AG04450 (cell line): ENCODE results near the gene CASK. TPM values are rescaled to one million over a fixed set of nuclear protein-coding genes. Genes with fewer than 3 reads are reported as not detected.

Source experiments
- CTCF ChIA-PET: fragments of 300-600, 350-600 bp; formaldehyde crosslinking; extraction: SDS; loops from one replicate; lab custom pipeline; 2022; ENCODE audit warnings: antibody characterized with exemption, inconsistent platforms; lab: Charles Lee
- POLR2A ChIA-PET: fragments of 350-600 bp; formaldehyde crosslinking; extraction: SDS; loops from one replicate; lab custom pipeline; 2021; ENCODE audit warnings: antibody characterized with exemption, inconsistent platforms; lab: Yijun Ruan, JAX
- DNase-seq: peaks from one replicate; pipeline ENCODE4 v3.0.0-alpha.2; 2011; ENCODE audit warnings: low read depth, low spot score
- H3K27ac ChIP-seq: one replicate; pipeline ENCODE4 v1.5.1; 2012; ENCODE audit warnings: low read depth, low read length, control low read depth
- H3K27me3 ChIP-seq: one replicate; pipeline ENCODE4 v1.6.0; 2012; ENCODE audit warnings: low read length; ENCODE audit not compliant: control insufficient read depth, insufficient read depth
- H3K4me3 ChIP-seq: 2 replicates; pipeline ENCODE4 v1.5.1; 2011; ENCODE audit warnings: mild to moderate bottlenecking, low read depth, low read length, control low read depth
- H3K9me3 ChIP-seq: 2 replicates; pipeline ENCODE4 v1.5.1; 2012; ENCODE audit warnings: low read length; ENCODE audit not compliant: control insufficient read depth, insufficient read depth
- CTCF ChIP-seq: IDR thresholded peaks from 2 replicates; pipeline ENCODE4 v1.5.1; 2011; ENCODE audit warnings: low read depth, low read length, control low read depth, inconsistent platforms
- polyA plus RNA-seq: library from polyadenylated mRNA; depleted of rRNA; stranded (reverse); fragments of >200 nt; gene quantifications from 2 replicates; pipeline ENCODE4 v1.2.3, GENCODE V29; 2011

Gene CASK
- polyA plus RNA-seq, 1 experiment, result 30.0 TPM

GRCh38 chrX:41548411-41548810, 374.9 kb downstream of the CASK start:
- CTCF ChIA-PET, result no interaction called here
- TF ChIP-seq CTCF, result no peak
- H3K4me3 ChIP-seq, result no peak overlapping the region

GRCh38 chrX:41543668-41544067, 379.7 kb downstream of the CASK start:
- no peaks in the 10 kb centered on the region for H3K9me3 ChIP-seq

More at GRCh38 chrX:41548411-41548810, 374.9 kb downstream of the CASK start:
- Histone ChIP-seq H3K27ac (no peak overlapping the region), H3K9me3 (no peaks in the 10 kb centered on the region), H3K27me3 (no peaks in the 10 kb centered on the region)
- POLR2A ChIA-PET, result no interaction called here
- DNase-seq, result no peak

DNA sequence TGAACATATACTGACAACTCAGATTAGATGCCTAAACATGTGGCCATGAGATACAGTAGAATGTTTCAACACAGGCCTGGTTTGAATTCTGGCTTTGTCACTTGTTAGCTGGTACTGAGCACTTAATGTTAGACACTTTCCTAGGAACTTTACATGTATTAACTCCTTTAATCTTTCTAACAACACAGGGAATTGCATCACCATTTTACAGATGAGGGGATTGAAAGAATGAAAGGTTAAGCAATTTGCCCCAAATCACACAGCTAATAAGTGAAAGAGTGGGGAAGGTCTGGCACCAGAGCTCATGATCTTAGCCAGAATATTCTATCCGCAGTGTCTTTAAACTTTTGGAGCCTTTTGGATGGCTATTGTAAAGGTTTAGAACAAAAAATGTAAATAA, 380.3 kb downstream of the CASK start:
- CTCF ChIA-PET, result no interaction called here
- DNase-seq, result no peak
- H3K9me3 ChIP-seq, result no peaks in the 10 kb centered on the region

More at GRCh38 chrX:41543668-41544067, 379.7 kb downstream of the CASK start:
- no peak for TF ChIP-seq CTCF
- no peak overlapping the region for H3K4me3 ChIP-seq
- H3K27ac ChIP-seq, result no peak overlapping the region
- no peak for DNase-seq
- H3K27me3 ChIP-seq, result no peaks in the 10 kb centered on the region
- ChIA-PET CTCF (no interaction called here), POLR2A (no interaction called here)

DNA sequence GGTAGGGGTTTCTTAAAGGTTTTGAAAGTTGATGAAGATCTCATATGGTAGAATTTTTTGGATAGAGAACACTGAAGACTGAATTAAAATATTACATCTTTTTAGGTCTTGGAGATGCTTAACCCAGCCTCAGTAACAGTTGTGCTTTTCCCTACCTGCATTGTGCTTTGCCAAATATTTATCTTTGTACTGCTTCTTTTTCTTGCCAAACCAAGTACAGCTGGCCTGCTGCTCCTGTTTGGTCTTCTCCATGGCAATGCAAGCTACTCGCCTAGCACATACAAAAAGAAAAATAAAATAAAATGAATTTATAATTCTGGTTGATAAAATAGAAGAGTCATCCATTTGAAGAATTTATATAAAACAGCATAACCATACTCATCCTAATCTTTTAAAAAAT, 380.8 kb downstream of the CASK start:
- no peaks in the 10 kb centered on the region for H3K27me3 ChIP-seq
- ChIA-PET CTCF (no interaction called here), POLR2A (no interaction called here)

More for the DNA sequence above, 380.3 kb downstream of the CASK start:
- TF ChIP-seq CTCF, result no peak
- H3K27me3 ChIP-seq, result no peaks in the 10 kb centered on the region
- H3K4me3 ChIP-seq, result no peak overlapping the region
- H3K27ac ChIP-seq, result no peak overlapping the region
- POLR2A ChIA-PET, result no interaction called here

DNA sequence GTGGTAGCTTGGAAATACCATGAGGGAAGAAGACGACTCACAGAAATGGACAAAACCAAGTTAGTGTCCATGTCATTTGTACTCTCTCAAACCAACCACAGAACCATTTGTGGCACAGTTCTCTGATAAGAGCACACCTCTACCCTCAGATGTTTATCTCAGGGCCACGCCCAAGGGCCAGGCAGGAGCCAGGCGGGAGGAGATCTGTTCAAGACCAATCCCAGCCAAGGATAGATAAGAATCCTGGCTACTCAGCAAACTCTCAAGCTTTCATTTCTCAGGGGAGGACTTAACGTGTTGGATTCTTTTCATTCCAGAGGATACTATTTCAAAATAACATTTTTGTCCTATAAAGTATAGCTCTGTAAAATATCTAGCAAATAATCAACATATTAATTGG, 381.2 kb downstream of the CASK start:
- Histone ChIP-seq H3K9me3 (no peaks in the 10 kb centered on the region), H3K27me3 (no peaks in the 10 kb centered on the region), H3K27ac (no peak overlapping the region), H3K4me3 (no peak overlapping the region)
- TF ChIP-seq CTCF, result no peak
- POLR2A ChIA-PET, result no interaction called here
- CTCF ChIA-PET, result no interaction called here
- no peak for DNase-seq

More for the DNA sequence above, 380.8 kb downstream of the CASK start:
- DNase-seq, result no peak
- Histone ChIP-seq H3K27ac (no peak overlapping the region), H3K4me3 (no peak overlapping the region), H3K9me3 (no peaks in the 10 kb centered on the region)
- no peak for TF ChIP-seq CTCF
